Gastroesophageal sphincter (tissue), 3 donors: ENCODE results near the gene COG8.

Source experiments
- EP300 ChIP-seq: sonication (generic); formaldehyde crosslinking; IDR thresholded peaks from one replicate; pipeline ENCODE4 v1.6.1; 2017; ENCODE audit warnings: antibody characterized with exemption, mild to moderate bottlenecking
- POLR2A ChIP-seq, 2 donors: fragments of 450-650 bp; IDR thresholded peaks; one replicate each; pipeline ENCODE4 v1.6.1; 2017; ENCODE audit warnings: antibody characterized with exemption in 2 of 2, mild to moderate bottlenecking in 2 of 2, moderate library complexity in 1 of 2
- POLR2AphosphoS5 ChIP-seq: sonication (generic); formaldehyde crosslinking; IDR thresholded peaks from one replicate; pipeline ENCODE4 v1.6.1; 2017; ENCODE audit warnings: antibody characterized with exemption
- TF ChIP-seq, protein P1 (sequence below), 4 experiments: fragments of 200-600 bp in 2 of 4; fragments of 450-650 bp in 2 of 4; sonication (generic) in 1 of 4; IDR thresholded peaks; one replicate each; pipeline ENCODE4 v1.5.1; 2017 to 2019; ENCODE audit warnings: antibody characterized with exemption in 4 of 4, mild to moderate bottlenecking in 2 of 4, moderate library complexity in 2 of 4

DNA sequence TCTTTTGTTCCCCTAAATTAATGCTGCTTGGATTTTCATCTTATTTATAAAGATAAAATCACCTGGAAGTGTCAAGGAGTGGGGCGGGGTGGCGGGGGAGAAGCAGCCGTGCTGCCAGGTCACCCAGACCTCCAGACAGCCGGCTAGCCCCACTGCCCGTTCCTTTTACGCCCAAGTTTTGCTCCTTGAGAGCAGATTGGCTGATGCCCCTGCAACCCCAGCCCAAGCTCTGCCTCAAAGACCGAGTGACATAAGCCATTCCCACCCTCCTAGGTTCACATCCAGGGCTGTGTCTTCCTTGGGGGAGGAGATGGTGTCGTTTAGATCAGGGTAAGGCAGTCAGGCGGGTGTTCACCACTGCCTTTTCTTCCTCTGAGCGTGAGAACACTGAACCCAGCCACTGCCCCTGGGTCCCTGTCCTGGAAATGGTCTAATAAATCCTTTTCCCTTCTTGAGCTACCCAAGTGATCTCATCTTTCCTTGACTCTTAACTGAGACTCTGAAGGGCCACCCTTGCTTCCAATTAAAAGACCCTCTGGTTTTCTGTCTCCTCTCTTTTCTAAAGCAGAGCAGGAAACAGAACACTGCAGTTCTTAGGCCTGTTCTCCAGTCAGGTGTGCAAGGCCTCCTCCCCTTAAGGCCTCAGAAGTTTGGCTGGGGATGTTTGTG is 14.6 kb downstream of the COG8 start:
- TF ChIP-seq, protein P1, sequence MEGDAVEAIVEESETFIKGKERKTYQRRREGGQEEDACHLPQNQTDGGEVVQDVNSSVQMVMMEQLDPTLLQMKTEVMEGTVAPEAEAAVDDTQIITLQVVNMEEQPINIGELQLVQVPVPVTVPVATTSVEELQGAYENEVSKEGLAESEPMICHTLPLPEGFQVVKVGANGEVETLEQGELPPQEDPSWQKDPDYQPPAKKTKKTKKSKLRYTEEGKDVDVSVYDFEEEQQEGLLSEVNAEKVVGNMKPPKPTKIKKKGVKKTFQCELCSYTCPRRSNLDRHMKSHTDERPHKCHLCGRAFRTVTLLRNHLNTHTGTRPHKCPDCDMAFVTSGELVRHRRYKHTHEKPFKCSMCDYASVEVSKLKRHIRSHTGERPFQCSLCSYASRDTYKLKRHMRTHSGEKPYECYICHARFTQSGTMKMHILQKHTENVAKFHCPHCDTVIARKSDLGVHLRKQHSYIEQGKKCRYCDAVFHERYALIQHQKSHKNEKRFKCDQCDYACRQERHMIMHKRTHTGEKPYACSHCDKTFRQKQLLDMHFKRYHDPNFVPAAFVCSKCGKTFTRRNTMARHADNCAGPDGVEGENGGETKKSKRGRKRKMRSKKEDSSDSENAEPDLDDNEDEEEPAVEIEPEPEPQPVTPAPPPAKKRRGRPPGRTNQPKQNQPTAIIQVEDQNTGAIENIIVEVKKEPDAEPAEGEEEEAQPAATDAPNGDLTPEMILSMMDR (IDR thresholded peaks at IDR 0.05), result no peak
- TF ChIP-seq POLR2A (IDR thresholded peaks at IDR 0.05) (no peak), POLR2AphosphoS5 (no peak), EP300 (no peak)
